Measurements from ENCODE around the gene CYBC1. TPM values are rescaled to one million over a fixed set of nuclear protein-coding genes. Genes with fewer than 3 reads are reported as not detected.

The CYBC1 gene
- total and polyA plus RNA-seq, 2 donors (not counting 1 experiment from before 2014, with no cell fraction given) = 328 to 569 TPM

DNA sequence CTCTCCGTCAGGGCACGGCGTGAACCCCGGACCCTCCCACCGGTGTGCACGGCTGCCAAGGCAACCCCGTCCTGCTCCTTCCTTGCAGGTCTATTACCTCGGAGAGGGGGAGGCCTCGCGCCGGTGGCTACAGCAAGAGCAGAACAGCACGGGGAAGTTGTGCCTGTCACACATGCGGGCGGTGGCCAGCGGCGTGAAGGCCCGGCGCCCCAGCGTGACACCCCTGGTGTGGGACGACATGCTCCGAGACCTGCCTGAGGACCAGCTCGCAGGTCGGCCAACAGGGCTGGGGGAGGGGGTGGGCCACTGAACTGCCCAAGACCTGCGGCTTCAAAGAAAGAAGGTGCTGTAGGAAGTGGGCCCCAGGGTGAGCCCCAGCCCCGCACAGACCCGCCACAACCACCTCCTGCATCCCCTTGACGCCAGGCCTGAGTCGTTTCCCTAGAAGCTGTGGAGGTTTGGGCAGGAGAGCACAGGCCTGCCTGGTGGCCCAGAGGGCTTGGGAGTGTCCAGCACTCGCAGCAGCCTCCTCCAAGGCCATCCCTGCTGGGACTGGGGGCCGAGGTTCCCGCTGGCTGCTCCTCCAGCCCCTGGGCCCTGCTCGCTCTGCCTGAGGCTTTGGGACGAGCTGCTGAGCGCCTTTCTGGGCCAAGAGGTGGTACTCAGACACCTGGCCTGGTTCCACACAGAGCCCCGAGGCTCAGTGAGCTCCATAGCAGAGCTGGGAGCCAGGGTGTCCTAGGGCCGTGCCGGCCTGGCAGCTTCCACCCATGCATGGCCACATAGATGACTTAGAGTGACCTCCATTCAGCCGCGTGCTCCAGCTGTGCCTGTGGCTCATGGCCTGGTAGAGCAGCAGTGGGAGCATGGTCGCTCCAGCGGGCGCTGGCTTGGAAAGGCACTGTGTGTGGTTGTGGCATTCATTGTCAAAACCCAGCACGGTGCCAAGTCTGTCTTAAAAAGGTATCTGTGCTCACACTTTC is 14.7 kb downstream of the CYBC1 start:
- peak overlapping the region in 1 of 2 donors; percentile 39 for H3K27ac ChIP-seq (ENCODE audit: low read length in 2 of 2)
- peaks cover 36 to 66% of the 10 kb centered on the region in 2 donors for H3K4me1 ChIP-seq (ENCODE audit: control insufficient read depth in 2 of 2, insufficient read depth in 2 of 2, low read length in 2 of 2)
- H4K20me1 ChIP-seq (ENCODE audit: control insufficient read depth, insufficient read depth, low read length, poor library complexity, severe bottlenecking) = peaks cover 48% of the 10 kb centered on the region
- ATAC-seq (ENCODE audit: low read depth) (no peak), DNase-seq (no peak)
- no peaks in the 10 kb centered on the region for H3K27me3 ChIP-seq (replicated peaks in 1 of 4; ENCODE audit: control extremely low read depth in 1 of 4, control insufficient read depth in 3 of 4, insufficient read depth in 4 of 4, low read length in 3 of 4)
- peaks cover 0 to 36% of the 10 kb centered on the region in 2 experiments for H3K36me3 ChIP-seq (replicated peaks in 1 of 2; ENCODE audit: control extremely low read depth in 1 of 2, control insufficient read depth in 1 of 2, extremely low read depth in 1 of 2, insufficient read depth in 2 of 2, low read length in 1 of 2)
- intact Hi-C loops (cut with micrococcal nuclease) = loop anchor here (2.0 kb wide), 1 partner anchor 13 kb away; no protein-coding TSS in a partner anchor
- H3K9me3 ChIP-seq (ENCODE audit: control extremely low read depth in 1 of 3, control insufficient read depth in 2 of 3, insufficient read depth in 1 of 3, low read length in 2 of 3) = peaks cover 0 to 6% (median 0%) of the 10 kb centered on the region in 3 donors
- H3K27me3 Mint-ChIP-seq = no peaks in the 10 kb centered on the region
- ChIA-PET POLR2A (no interaction called here), CTCF (interaction anchor here (1.0 kb wide), 1 partner anchor 11 kb away, joined by 3 read pairs; no protein-coding TSS in a partner anchor)
- no peak overlapping the region for H3K4me3 Mint-ChIP-seq
- no peak overlapping the region for H3K4me3 ChIP-seq (ENCODE audit: control extremely low read depth in 1 of 5, extremely low read depth in 1 of 5, insufficient read depth in 1 of 5, low read depth in 2 of 5, low read length in 4 of 5)
- peak overlapping the region; percentile 32 for H3K27ac Mint-ChIP-seq
- WGBS (ENCODE audit: insufficient coverage) = 96% methylated on average over 42 of the region's 43 CpGs
- H3K4me2 ChIP-seq (replicated peaks; ENCODE audit: low read depth, low read length, poor library complexity, severe bottlenecking) = no peak overlapping the region
- H2AFZ ChIP-seq (ENCODE audit: insufficient read depth, low read depth, low read length, poor library complexity, severe bottlenecking) = no peak overlapping the region
- H3K79me2 ChIP-seq (ENCODE audit: control insufficient read depth, insufficient read depth, low read length) = peaks cover 52% of the 10 kb centered on the region
- peaks cover 34% of the 10 kb centered on the region for H3K4me1 Mint-ChIP-seq
- no peaks in the 10 kb centered on the region for H3K9me3 Mint-ChIP-seq (ENCODE audit: insufficient read depth)
- TF ChIP-seq EZH2 (IDR thresholded peaks at IDR 0.05; ENCODE audit: borderline replicate concordance, insufficient read depth, low read depth, low read length, poor library complexity, severe bottlenecking) = no peak
- H3K9ac ChIP-seq (ENCODE audit: low read length) = no peak overlapping the region

DNA sequence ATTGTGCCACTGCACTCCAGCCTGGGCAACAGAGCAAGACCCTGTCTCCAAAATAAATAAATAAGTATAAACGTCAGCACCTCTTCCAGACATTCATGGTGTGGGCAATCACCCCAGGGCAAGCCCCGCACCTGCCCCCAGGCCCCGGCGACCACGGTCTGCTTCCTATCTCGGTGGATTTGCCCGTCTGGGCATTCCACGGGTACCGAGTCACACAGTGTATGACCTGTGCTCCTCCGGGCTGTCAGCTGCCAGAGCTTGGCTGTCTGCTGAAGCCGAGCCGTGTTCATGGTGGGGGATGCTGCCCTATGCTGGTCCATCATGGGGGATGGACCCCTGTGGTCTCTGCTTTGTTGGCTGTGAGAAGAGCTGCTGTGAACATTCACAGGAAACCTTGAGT is 15.4 kb downstream of the CYBC1 start:
- peak overlapping the region in 1 of 2 donors; percentile 61 for H3K27ac ChIP-seq (ENCODE audit: low read length in 2 of 2)
- H3K79me2 ChIP-seq (ENCODE audit: control insufficient read depth, insufficient read depth, low read length) = peaks cover 45% of the 10 kb centered on the region
- H3K9ac ChIP-seq (ENCODE audit: low read length) = no peak overlapping the region
- 82% methylated on average over 12 of the region's 12 CpGs for WGBS (ENCODE audit: insufficient coverage)
- ChIA-PET POLR2A (interaction anchor here (0.7 to 2.8 kb wide), 4 partner anchors 9 to 165 kb away, joined by 3 to 13 read pairs (median 4); no protein-coding TSS in a partner anchor), CTCF (interaction anchor here (0.8 to 1.5 kb wide), 3 partner anchors 10 to 16 kb away, joined by 3 to 5 read pairs (median 3); no protein-coding TSS in a partner anchor)
- no peak overlapping the region for H3K4me3 ChIP-seq (ENCODE audit: control extremely low read depth in 1 of 5, extremely low read depth in 1 of 5, insufficient read depth in 1 of 5, low read depth in 2 of 5, low read length in 4 of 5)
- peaks cover 0 to 6% (median 0%) of the 10 kb centered on the region in 3 donors for H3K9me3 ChIP-seq (ENCODE audit: control extremely low read depth in 1 of 3, control insufficient read depth in 2 of 3, insufficient read depth in 1 of 3, low read length in 2 of 3)
- Mint-ChIP-seq H3K9me3 (ENCODE audit: insufficient read depth) (no peaks in the 10 kb centered on the region), H3K27ac (peak overlapping the region; percentile 32), H3K4me3 (peak overlapping the region; percentile 10), H3K4me1 (peaks cover 31% of the 10 kb centered on the region), H3K27me3 (no peaks in the 10 kb centered on the region)
- H3K4me1 ChIP-seq (ENCODE audit: control insufficient read depth in 2 of 2, insufficient read depth in 2 of 2, low read length in 2 of 2) = peaks cover 28 to 60% of the 10 kb centered on the region in 2 donors
- ATAC-seq (ENCODE audit: low read depth) = no peak
- H2AFZ ChIP-seq (ENCODE audit: insufficient read depth, low read depth, low read length, poor library complexity, severe bottlenecking) = no peak overlapping the region
- intact Hi-C loops (cut with micrococcal nuclease) = loop anchor here (2.0 kb wide), 1 partner anchor 14 kb away; no protein-coding TSS in a partner anchor
- no peaks in the 10 kb centered on the region for H3K27me3 ChIP-seq (replicated peaks in 1 of 4; ENCODE audit: control extremely low read depth in 1 of 4, control insufficient read depth in 3 of 4, insufficient read depth in 4 of 4, low read length in 3 of 4)
- H3K4me2 ChIP-seq (replicated peaks; ENCODE audit: low read depth, low read length, poor library complexity, severe bottlenecking) = no peak overlapping the region
- peak; percentile 26 for DNase-seq
- H3K36me3 ChIP-seq (replicated peaks in 1 of 2; ENCODE audit: control extremely low read depth in 1 of 2, control insufficient read depth in 1 of 2, extremely low read depth in 1 of 2, insufficient read depth in 2 of 2, low read length in 1 of 2) = peaks cover 0 to 39% of the 10 kb centered on the region in 2 experiments
- peaks cover 40% of the 10 kb centered on the region for H4K20me1 ChIP-seq (ENCODE audit: control insufficient read depth, insufficient read depth, low read length, poor library complexity, severe bottlenecking)
- TF ChIP-seq, protein P1, sequence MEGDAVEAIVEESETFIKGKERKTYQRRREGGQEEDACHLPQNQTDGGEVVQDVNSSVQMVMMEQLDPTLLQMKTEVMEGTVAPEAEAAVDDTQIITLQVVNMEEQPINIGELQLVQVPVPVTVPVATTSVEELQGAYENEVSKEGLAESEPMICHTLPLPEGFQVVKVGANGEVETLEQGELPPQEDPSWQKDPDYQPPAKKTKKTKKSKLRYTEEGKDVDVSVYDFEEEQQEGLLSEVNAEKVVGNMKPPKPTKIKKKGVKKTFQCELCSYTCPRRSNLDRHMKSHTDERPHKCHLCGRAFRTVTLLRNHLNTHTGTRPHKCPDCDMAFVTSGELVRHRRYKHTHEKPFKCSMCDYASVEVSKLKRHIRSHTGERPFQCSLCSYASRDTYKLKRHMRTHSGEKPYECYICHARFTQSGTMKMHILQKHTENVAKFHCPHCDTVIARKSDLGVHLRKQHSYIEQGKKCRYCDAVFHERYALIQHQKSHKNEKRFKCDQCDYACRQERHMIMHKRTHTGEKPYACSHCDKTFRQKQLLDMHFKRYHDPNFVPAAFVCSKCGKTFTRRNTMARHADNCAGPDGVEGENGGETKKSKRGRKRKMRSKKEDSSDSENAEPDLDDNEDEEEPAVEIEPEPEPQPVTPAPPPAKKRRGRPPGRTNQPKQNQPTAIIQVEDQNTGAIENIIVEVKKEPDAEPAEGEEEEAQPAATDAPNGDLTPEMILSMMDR (IDR thresholded peaks at IDR 0.05) = no peak
- no peak for TF ChIP-seq EZH2 (IDR thresholded peaks at IDR 0.05; ENCODE audit: borderline replicate concordance, insufficient read depth, low read depth, low read length, poor library complexity, severe bottlenecking)

Measured in B cell (primary cell).